NCI-H1105 treated with DMSO at 0.1 percent for 48 hours (cell line): ENCODE data around the gene ST6GALNAC3.
"Not testable (repeated sequence)": the region's sequence is repeated elsewhere in the genome, so short reads cannot be mapped to it uniquely, and the experiment has no call there.

Source experiments
- DNase-seq: peaks from one replicate; lab custom pipeline; 2025; lab: John Stamatoyannopoulos, UW

ST6GALNAC3 gene

DNA sequence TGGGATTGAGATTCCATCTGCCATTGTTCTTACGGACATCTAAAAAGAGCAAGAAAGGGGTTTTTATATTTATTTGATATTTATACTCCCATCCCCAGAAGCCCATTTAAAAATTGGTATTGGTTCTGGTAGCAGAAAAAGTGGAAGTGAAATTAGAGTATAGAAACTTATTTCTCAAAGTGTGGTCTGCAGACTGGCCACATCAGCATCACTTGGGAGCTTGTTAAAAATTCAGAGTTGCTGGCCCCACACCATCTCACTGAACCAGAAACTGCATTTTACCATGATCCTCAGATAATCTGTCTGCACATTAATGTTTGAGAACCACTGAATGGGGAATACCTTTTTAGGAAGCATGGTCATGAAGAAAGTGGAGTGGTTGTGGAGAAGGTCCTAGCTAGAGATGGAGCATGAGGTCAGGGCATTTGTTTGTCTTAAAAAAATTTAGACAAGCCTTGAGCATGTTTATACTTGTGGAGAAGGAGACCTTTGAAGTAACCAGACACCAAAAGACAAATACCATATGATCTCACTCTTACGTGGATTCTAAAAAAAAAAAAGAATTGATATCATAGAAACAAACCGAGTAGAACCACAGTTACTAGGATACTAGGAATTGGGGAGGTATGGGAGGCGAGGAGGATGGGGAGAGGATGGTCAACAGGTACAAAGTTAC, 116.3 kb downstream of the ST6GALNAC3 start:
- no peak for DNase-seq

DNA sequence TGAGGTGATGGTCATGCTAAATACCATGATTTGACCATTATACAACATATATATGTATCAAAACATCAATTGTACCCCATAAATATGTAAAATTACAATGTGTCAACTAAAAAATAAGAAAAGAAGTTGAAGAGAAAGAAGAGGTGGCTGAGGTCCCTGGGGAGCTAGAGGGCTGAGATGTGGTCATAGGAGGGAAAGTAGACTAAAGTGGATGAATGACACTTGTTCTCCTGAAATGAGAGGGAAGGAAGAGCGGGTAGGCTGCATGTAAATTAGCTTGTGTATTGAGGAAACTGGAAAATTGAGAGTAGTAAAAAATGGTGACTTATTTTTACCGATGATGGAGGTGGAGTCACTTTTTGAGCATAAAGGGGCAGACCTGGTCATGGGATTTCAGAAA, 117.0 kb downstream of the ST6GALNAC3 start:
- no peak for DNase-seq

- no peak for DNase-seq
Observed at GRCh38 chr1:76198452-76198851, 123.9 kb downstream of the ST6GALNAC3 start.

DNA sequence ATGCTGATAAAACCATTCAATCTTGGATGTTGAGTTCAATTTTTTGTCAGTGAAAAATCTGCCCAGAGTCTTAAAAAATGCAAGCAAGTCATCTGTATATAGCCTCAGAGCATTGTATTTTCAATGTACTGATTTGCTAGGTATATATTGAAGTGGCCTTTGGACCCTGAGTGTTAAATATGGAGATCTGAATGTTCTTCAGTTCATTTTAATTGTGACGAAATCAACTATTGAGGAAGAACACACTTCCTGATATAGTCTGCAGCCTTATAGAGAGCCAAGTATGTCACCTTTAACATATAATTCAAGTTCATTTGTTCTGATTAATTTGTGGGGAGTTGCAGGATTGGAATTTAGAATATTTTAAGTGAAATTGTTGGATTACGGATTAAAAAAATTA, 128.1 kb downstream of the ST6GALNAC3 start:
- DNase-seq: no peak

DNA sequence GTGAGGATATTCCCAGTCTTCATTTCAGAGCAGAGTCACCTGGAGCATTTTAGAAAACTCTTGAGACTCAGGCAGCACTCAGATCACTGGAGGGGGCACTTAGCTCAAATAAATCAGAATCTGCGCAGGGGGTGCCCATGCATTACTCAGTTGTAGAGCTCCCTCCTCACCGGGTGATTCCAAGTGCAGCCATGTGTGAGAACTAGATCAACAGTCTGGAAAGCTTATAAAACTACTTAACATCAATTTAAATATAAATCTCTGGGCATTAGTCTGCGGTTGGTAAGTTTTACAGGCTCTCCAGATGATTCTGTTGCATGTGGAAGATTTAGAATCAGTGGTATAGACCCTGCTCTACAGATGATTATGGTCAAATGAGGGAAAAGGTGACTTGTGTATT, 128.6 kb downstream of the ST6GALNAC3 start:
- no peak for DNase-seq

DNA sequence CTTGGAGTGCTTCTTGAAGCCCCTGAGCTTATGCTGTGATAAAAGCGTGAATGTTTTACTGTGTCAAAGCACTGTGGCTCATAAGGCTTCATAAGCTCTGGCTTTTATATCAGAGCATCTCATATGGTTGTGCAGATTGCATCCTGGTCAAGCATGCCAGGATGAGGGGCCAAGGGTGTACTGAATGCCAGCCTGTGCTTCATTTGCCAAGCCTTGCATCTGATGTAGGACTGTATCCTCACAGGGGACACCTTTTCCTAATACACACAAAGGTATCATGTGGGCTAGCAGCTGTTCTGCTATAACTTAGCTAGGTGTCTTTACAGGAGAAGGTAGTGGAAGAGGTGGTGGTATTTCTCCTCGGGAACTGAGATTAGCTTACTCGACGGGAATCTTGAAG, 134.7 kb downstream of the ST6GALNAC3 start:
- no peak for DNase-seq

GRCh38 chr1:76209648-76210047, 135.1 kb downstream of the ST6GALNAC3 start:
- no peak for DNase-seq

DNA sequence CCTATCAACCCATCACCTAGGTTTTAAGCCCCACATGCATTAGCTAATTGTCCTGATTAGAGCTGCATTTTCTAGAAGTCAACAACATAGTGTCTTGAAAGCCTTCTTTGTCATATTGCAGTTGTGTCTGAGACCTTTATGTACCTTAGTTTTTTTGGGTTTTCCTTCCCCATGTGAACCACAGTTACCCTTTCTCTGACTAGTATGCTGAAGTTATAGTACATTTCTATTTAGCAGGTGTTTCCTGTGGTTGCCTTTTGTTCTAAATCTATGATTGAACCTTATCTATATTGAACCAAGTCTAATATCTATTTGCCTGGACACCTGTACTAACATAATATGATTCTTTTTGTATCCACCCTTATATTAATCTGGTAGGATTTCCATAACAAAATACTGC, 135.6 kb downstream of the ST6GALNAC3 start:
- no peak for DNase-seq

GRCh38 chr1:76218888-76219287, 144.3 kb downstream of the ST6GALNAC3 start:
- DNase-seq: no peak

GRCh38 chr1:76219366-76219818, 144.8 kb downstream of the ST6GALNAC3 start:
- no peak for DNase-seq

- DNase-seq: no peak
Observed at GRCh38 chr1:76224752-76225151, 150.2 kb downstream of the ST6GALNAC3 start.

- no peak for DNase-seq
Observed at GRCh38 chr1:76225526-76225925, 151.0 kb downstream of the ST6GALNAC3 start.

GRCh38 chr1:76227621-76228020, 153.1 kb downstream of the ST6GALNAC3 start:
- DNase-seq: no peak

DNA sequence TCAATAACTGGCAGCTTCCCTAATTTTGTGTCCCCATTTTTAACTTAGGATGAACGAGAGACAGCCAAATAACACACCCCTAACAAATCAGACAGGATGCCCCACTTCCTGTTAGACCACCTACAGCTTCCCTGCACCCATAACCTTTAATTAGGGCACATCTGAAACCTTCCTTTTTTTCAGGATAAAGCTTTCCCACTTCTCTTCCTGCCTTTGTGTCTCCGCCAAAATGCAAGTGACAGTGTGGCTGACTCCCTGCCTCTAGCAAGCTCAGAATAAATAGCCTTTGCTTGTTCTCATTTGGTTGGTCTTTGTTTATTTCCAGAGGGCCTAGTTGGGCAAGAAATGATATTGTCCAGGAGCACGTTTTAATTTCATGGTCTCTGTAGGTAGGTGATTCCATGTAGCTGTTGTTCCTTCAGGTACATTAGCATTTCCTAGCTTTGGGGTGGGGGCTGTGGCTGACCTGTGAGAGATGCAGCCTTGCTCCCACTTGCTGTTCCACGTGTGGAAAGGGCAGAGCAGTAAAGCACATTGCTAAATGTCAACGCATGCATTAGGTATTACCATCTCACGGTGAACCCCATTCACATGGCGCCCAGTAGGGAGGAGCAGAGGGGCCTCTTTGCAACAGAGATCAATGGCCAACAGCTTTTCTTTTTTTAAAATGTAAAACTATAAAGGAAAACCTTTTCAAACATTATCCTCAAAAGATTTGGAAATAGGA, 154.9 kb downstream of the ST6GALNAC3 start:
- DNase-seq: no peak

DNA sequence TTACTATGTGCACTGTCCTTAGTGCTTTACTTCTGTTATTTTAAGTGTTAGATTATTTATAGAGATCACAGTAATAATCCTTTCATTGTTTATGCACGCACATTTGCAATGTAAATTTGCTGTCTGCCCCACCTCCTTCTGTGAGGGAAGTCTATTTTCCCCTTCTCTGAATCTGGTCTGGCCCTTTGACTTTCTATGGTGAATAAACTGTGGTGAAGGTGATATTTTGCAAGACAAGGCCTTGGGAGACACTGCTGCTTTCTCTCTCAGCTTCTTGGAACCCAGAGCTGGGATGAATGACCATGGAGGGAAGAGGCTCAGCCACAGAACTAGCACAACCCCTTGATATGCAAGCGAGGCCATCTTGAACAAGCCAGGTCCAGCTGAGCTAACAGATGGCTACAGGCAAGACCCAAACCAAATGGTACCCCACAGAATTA, 156.3 kb downstream of the ST6GALNAC3 start:
- DNase-seq: no peak

- no peak for DNase-seq
Observed at GRCh38 chr1:76231320-76231719, 156.8 kb downstream of the ST6GALNAC3 start.

DNA sequence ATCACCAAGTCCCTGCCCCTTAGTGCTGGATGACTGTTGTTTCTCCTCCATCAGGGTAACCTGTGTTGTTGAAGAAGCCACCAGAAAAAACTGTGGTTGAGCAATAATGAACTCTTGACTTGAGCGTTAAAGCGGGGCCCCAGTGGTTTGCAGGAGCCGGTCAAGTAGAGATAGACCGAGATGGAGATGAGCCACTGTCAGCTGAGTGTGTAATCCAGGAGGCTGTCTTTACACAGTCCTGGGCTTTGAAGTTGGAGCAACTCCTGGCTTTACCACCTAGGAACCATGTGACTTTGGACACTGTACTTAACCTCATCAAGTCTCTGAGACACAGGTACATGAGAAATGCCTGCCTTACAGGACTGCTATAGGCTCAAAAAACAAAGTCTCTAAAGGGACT, 158.1 kb downstream of the ST6GALNAC3 start:
- DNase-seq: no peak

DNA sequence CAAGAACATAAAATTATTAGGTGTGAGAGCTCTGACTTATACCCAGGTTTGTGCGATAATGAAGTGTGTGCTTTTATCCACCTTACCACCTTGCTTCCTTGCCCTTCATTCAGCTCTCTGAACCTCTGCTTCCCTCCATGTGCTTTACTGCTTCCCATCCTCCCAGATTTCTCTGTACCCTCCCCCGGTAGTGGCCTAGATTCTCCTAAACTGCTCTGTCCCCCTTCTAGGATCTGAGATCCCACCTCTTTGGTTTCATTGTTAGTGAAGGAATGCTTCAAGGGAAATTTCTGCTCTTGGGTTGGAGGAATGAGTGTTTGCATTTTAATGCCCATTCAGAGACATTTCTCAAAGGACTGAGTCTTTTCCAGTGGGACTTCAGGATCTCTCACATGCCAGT, 159.5 kb downstream of the ST6GALNAC3 start:
- no peak for DNase-seq

GRCh38 chr1:76237211-76237610, 162.7 kb downstream of the ST6GALNAC3 start:
- DNase-seq: no peak

DNA sequence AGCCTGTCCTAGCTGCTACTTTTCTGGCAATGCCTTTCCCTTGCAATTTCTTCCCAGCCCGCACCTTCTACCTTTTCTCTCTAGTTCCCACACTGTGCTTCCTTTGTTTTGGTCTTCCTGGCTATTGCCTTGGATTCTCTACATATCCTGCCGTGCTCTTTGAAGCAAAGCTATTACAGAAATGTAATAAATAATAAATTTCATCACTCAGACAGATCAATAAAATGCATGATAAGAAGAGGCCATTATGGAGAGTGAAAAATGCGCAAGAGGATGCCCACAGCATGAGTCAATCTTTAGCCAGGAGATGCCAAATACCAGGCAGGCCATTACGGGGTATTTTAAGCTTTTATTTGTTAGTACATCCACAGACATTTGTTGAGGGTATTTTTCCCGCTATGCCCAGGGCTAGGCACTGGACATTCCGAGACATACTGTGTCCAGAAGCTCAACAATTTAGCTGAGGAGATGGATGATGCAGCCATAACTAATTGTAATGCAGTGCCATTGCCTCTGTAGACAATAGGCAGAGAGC, 163.6 kb downstream of the ST6GALNAC3 start:
- no peak for DNase-seq

GRCh38 chr1:76239470-76239918, 164.9 kb downstream of the ST6GALNAC3 start:
- no peak for DNase-seq

DNA sequence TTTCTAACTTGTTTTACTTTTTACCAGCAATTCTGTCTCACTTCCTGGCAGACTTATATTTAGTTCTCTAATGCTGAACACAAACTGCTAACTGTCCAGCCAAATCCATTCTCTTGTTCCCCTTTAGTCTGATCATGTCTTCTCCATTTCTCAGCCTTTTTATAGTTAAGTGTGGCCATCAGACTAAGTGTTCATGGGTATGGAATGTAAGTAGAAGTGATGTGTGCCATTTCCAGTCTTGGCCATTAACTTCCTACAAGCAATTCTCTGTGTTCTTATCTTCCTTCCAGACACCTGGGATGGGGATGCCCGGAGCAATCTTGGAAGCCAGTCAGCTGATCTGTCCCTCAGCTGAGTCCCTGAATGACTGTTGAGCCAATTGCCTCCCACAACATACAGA, 165.8 kb downstream of the ST6GALNAC3 start:
- no peak for DNase-seq

DNA sequence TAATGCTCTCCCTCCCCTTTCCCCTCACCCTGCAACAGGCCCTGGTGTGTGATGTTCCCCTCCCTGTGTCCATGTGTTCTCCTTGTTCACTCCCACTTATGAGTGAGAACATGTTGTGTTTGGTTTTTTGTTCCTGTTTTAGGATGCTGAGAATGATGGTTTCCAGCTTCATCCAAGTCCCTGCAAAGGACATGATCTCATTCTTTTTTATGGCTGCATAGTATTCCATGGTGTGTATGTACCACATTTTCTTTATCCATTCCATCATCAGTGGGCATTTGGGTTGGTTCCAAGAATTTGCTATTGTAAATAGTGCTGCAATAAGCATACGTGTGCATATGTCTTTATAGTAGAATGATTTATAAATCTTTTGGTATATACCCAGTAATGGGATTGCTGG, 168.0 kb downstream of the ST6GALNAC3 start:
- DNase-seq: not testable (repeated sequence)
